ENCODE results near the gene MS4A10. TPM values are rescaled to one million over a fixed set of nuclear protein-coding genes. Genes with fewer than 3 reads are reported as not detected.

The MS4A10 gene
- total RNA-seq, 1 experiment from 2014 or later, result not detected

DNA sequence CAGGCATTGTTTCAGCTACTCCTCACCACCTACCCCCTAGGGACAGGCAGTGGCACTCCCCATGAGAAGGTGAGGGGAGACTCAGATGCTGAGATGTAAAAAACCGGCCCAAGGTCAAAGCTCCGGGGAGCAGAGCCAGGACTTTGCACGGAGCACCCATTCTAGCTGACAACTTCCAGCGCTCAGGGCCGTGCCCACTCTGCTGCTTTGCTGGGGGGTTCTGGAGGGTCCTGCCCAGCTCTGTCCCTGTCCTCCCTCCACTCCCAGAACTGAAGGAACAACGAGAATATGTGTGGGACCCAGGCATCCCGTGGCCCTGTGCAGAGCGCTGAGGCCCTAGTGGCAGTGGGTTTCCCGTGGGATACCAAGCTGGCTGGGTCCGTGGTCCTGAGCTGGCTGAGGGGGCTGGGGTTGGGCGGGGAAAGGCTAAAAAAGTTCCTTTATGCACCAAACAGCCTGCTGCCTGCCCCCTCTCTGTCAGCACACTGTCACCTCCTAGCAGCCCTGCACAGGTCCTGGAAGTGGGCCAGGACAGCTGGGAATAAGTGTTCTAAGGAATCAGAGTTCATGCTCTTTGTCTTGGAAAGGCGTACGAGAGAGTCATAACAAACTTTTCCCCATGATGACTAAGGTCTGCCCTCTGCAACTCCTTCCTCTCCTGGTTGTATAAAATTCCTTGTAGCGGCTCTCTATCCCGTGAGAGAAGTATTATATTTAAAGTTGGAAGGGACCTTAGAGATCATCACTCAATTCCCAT lies 1.9 kb downstream of the MS4A10 start:
- Mint-ChIP-seq H3K36me3 (peaks cover 8% of the 10 kb centered on the region), H3K27me3 (ENCODE audit: low read depth) (peaks cover 7% of the 10 kb centered on the region), H3K4me3 (no peak overlapping the region), H3K4me1 (no peaks in the 10 kb centered on the region), H3K27ac (no peak overlapping the region), H3K9me3 (peaks cover 23% of the 10 kb centered on the region)
- no peak for ATAC-seq
- POLR2A ChIA-PET, result no interaction called here
- DNase-seq (ENCODE audit: low spot score), result no peak
- no peak for TF ChIP-seq FOXK1 (CRISPR knock-in tag; IDR thresholded peaks at IDR 0.05)
- no peak for TF ChIP-seq KAT7 (CRISPR knock-in tag; IDR thresholded peaks at IDR 0.05; ENCODE audit: borderline replicate concordance)
- CTCF ChIA-PET, result interaction anchor here (0.6 to 3.5 kb wide), 4 partner anchors 11 to 100 kb away, joined by 4 to 17 read pairs (median 5); no protein-coding TSS in a partner anchor

DNA sequence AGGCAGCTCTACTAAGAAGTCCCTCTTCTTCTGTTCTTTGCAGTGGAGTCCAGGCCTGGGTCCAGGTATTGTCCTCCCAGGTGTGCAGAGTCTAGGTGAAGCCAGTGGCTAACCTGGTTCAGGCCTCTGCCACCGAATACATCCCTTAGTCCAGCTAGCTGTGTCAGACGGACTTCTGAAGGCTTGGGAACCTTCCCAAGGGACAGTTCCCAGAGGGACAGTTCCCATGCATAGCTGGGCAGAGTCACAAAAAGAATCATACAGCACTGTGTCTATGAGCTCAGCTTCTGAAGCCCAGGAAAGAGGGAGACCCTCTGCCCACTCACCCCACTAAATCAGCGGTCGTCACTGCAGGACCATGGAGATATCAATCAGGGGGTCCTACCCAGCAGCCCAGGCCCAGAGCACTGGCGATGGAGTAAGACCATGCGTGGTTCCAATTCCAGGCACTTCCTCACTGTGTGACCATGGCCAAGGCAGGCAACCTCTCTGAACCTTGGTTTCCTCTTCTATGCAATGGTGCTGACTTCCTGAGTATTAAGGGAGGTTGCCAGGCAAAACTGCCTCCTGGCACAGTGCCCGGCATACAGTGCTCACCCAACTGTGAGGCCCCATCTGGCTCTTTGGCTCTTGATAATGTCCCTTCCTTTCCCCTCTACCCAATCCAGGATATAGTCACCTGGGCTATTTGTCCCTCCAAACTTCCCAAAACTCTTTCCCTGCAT lies 3.4 kb downstream of the MS4A10 start:
- no peak overlapping the region for H3K4me3 Mint-ChIP-seq
- TF ChIP-seq ELF4 (CRISPR knock-in tag; IDR thresholded peaks at IDR 0.05; ENCODE audit: low read depth), result no peak
- TF ChIP-seq SMAD3 (CRISPR knock-in tag; IDR thresholded peaks at IDR 0.05; ENCODE audit: borderline replicate concordance), result no peak
- TF ChIP-seq TCF7 (CRISPR knock-in tag; IDR thresholded peaks at IDR 0.05; ENCODE audit: low read depth), result no peak
- TF ChIP-seq, protein P1, sequence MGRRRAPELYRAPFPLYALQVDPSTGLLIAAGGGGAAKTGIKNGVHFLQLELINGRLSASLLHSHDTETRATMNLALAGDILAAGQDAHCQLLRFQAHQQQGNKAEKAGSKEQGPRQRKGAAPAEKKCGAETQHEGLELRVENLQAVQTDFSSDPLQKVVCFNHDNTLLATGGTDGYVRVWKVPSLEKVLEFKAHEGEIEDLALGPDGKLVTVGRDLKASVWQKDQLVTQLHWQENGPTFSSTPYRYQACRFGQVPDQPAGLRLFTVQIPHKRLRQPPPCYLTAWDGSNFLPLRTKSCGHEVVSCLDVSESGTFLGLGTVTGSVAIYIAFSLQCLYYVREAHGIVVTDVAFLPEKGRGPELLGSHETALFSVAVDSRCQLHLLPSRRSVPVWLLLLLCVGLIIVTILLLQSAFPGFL (CRISPR knock-in tag; IDR thresholded peaks at IDR 0.05; ENCODE audit: borderline replicate concordance), result no peak
- TF ChIP-seq, protein P2, sequence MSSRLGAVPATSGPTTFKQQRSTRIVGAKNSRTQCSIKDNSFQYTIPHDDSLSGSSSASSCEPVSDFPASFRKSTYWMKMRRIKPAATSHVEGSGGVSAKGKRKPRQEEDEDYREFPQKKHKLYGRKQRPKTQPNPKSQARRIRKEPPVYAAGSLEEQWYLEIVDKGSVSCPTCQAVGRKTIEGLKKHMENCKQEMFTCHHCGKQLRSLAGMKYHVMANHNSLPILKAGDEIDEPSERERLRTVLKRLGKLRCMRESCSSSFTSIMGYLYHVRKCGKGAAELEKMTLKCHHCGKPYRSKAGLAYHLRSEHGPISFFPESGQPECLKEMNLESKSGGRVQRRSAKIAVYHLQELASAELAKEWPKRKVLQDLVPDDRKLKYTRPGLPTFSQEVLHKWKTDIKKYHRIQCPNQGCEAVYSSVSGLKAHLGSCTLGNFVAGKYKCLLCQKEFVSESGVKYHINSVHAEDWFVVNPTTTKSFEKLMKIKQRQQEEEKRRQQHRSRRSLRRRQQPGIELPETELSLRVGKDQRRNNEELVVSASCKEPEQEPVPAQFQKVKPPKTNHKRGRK (CRISPR knock-in tag; IDR thresholded peaks at IDR 0.05; ENCODE audit: borderline replicate concordance), result no peak
- TF ChIP-seq, protein P3, sequence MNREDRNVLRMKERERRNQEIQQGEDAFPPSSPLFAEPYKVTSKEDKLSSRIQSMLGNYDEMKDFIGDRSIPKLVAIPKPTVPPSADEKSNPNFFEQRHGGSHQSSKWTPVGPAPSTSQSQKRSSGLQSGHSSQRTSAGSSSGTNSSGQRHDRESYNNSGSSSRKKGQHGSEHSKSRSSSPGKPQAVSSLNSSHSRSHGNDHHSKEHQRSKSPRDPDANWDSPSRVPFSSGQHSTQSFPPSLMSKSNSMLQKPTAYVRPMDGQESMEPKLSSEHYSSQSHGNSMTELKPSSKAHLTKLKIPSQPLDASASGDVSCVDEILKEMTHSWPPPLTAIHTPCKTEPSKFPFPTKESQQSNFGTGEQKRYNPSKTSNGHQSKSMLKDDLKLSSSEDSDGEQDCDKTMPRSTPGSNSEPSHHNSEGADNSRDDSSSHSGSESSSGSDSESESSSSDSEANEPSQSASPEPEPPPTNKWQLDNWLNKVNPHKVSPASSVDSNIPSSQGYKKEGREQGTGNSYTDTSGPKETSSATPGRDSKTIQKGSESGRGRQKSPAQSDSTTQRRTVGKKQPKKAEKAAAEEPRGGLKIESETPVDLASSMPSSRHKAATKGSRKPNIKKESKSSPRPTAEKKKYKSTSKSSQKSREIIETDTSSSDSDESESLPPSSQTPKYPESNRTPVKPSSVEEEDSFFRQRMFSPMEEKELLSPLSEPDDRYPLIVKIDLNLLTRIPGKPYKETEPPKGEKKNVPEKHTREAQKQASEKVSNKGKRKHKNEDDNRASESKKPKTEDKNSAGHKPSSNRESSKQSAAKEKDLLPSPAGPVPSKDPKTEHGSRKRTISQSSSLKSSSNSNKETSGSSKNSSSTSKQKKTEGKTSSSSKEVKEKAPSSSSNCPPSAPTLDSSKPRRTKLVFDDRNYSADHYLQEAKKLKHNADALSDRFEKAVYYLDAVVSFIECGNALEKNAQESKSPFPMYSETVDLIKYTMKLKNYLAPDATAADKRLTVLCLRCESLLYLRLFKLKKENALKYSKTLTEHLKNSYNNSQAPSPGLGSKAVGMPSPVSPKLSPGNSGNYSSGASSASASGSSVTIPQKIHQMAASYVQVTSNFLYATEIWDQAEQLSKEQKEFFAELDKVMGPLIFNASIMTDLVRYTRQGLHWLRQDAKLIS (CRISPR knock-in tag; IDR thresholded peaks at IDR 0.05; ENCODE audit: borderline replicate concordance), result no peak
- TF ChIP-seq, protein P4, sequence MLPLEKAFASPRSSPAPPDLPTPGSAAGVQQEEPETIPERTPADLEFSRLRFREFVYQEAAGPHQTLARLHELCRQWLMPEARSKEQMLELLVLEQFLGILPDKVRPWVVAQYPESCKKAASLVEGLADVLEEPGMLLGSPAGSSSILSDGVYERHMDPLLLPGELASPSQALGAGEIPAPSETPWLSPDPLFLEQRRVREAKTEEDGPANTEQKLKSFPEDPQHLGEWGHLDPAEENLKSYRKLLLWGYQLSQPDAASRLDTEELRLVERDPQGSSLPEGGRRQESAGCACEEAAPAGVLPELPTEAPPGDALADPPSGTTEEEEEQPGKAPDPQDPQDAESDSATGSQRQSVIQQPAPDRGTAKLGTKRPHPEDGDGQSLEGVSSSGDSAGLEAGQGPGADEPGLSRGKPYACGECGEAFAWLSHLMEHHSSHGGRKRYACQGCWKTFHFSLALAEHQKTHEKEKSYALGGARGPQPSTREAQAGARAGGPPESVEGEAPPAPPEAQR (CRISPR knock-in tag; IDR thresholded peaks at IDR 0.05), result no peak
- TF ChIP-seq ZBTB21 (CRISPR knock-in tag; IDR thresholded peaks at IDR 0.05; ENCODE audit: borderline replicate concordance), result no peak
- no peak for TF ChIP-seq FOXJ3 (CRISPR knock-in tag; IDR thresholded peaks at IDR 0.05; ENCODE audit: borderline replicate concordance)
- no peak for TF ChIP-seq ZNF121 (CRISPR knock-in tag; IDR thresholded peaks at IDR 0.05)
- TF ChIP-seq, protein P5, sequence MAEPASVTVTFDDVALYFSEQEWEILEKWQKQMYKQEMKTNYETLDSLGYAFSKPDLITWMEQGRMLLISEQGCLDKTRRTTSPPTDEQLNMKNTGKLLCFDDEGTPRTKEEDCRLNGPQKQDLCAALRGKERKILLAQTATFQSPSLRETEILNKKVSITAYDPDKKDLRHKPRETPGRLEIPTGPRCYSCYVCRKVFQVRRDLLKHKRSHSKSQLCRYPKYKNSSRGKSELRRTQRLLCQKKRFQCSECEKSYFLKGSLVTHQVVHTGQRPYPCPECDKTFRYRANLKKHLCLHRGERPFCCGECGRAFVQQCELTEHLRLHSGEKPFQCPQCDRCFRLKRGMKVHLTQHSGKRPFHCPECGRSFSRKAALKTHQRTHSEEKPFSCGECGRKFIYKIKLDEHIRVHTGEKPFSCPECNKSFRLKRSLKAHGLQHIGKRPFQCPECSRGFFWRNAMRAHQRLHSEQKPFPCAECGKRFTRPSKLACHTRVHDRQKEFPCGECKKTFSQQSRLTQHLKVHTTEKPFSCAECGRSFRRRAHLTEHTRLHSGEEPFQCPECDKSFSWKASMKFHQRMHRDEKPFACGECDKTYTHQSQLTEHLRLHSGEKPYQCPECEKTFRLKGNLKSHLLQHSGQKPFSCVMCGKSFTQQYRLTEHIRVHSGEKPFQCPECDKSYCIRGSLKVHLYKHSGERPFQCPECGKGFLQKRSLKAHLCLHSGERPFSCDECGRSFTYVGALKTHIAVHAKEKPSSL (CRISPR knock-in tag; conservative IDR thresholded peaks at IDR 0.05), result no peak
- TF ChIP-seq, protein P6, sequence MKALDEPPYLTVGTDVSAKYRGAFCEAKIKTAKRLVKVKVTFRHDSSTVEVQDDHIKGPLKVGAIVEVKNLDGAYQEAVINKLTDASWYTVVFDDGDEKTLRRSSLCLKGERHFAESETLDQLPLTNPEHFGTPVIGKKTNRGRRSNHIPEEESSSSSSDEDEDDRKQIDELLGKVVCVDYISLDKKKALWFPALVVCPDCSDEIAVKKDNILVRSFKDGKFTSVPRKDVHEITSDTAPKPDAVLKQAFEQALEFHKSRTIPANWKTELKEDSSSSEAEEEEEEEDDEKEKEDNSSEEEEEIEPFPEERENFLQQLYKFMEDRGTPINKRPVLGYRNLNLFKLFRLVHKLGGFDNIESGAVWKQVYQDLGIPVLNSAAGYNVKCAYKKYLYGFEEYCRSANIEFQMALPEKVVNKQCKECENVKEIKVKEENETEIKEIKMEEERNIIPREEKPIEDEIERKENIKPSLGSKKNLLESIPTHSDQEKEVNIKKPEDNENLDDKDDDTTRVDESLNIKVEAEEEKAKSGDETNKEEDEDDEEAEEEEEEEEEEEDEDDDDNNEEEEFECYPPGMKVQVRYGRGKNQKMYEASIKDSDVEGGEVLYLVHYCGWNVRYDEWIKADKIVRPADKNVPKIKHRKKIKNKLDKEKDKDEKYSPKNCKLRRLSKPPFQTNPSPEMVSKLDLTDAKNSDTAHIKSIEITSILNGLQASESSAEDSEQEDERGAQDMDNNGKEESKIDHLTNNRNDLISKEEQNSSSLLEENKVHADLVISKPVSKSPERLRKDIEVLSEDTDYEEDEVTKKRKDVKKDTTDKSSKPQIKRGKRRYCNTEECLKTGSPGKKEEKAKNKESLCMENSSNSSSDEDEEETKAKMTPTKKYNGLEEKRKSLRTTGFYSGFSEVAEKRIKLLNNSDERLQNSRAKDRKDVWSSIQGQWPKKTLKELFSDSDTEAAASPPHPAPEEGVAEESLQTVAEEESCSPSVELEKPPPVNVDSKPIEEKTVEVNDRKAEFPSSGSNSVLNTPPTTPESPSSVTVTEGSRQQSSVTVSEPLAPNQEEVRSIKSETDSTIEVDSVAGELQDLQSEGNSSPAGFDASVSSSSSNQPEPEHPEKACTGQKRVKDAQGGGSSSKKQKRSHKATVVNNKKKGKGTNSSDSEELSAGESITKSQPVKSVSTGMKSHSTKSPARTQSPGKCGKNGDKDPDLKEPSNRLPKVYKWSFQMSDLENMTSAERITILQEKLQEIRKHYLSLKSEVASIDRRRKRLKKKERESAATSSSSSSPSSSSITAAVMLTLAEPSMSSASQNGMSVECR (CRISPR knock-in tag; IDR thresholded peaks at IDR 0.05; ENCODE audit: borderline replicate concordance), result no peak
- TF ChIP-seq, protein P7, sequence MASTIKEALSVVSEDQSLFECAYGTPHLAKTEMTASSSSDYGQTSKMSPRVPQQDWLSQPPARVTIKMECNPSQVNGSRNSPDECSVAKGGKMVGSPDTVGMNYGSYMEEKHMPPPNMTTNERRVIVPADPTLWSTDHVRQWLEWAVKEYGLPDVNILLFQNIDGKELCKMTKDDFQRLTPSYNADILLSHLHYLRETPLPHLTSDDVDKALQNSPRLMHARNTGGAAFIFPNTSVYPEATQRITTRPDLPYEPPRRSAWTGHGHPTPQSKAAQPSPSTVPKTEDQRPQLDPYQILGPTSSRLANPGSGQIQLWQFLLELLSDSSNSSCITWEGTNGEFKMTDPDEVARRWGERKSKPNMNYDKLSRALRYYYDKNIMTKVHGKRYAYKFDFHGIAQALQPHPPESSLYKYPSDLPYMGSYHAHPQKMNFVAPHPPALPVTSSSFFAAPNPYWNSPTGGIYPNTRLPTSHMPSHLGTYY (CRISPR knock-in tag; IDR thresholded peaks at IDR 0.05), result no peak

More for the DNA sequence above, 3.4 kb downstream of the MS4A10 start:
- POLR2A ChIA-PET, result no interaction called here
- DNase-seq (ENCODE audit: low spot score), result no peak
- H3K27me3 Mint-ChIP-seq (ENCODE audit: low read depth), result peaks cover 15% of the 10 kb centered on the region
- H3K4me1 Mint-ChIP-seq, result no peaks in the 10 kb centered on the region
- H3K36me3 Mint-ChIP-seq, result peaks cover 19% of the 10 kb centered on the region
- peaks cover 39% of the 10 kb centered on the region for H3K9me3 Mint-ChIP-seq
- no peak for ATAC-seq
- no peak overlapping the region for H3K27ac Mint-ChIP-seq
- CTCF ChIA-PET, result interaction anchor here (0.8 to 1.3 kb wide), 2 partner anchors 13 to 99 kb away, joined by 3 read pairs; no protein-coding TSS in a partner anchor

All from WTC11 (cell line).